K562 (cell line): ENCODE results near the gene HPCAL1. TPM values are rescaled to one million over a fixed set of nuclear protein-coding genes. Genes with fewer than 3 reads are reported as not detected.

ENCODE experiments used
- CBX5 ChIP-seq: IDR thresholded peaks from 2 replicates; pipeline ENCODE4 v1.6.1; 2014; ENCODE audit warnings: low read depth, borderline replicate concordance
- CBX8 ChIP-seq: fragments of 200-600 bp; sonication (generic); IDR thresholded peaks from 2 replicates; pipeline ENCODE4 v1.6.1; 2012; ENCODE audit warnings: borderline replicate concordance, mixed run types, low read depth, mild to moderate bottlenecking, moderate library complexity, mixed read lengths, low read length, control low read depth, inconsistent platforms; ENCODE audit not compliant: poor library complexity, severe bottlenecking; ENCODE audit errors: extremely low read depth
- CTBP1 ChIP-seq: fragments of 450-650 bp; IDR thresholded peaks from 2 replicates; pipeline ENCODE4 v1.6.1; 2016; ENCODE audit warnings: borderline replicate concordance
- DDX20 ChIP-seq: fragments of 450-650 bp; IDR thresholded peaks from 2 replicates; pipeline ENCODE4 v1.6.1; 2016; ENCODE audit warnings: missing genetic modification characterization, low read depth, mild to moderate bottlenecking, missing compliant biosample characterization, moderate library complexity
- E2F4 ChIP-seq: sonication (generic); formaldehyde crosslinking; IDR thresholded peaks from 2 replicates; pipeline ENCODE4 v1.8.0; 2022; ENCODE audit warnings: mild to moderate bottlenecking, low read depth, missing genetic modification reagents
- JUND ChIP-seq, 2 experiments: IDR thresholded peaks; 2 replicates in 1 of 2; 3 replicates in 1 of 2; pipeline ENCODE4 v1.6.1; 2011; ENCODE audit warnings: borderline replicate concordance in 2 of 2, low read depth in 2 of 2, low read length in 2 of 2, improper control_type of control experiment in 1 of 2, missing biosample characterization in 1 of 2, missing genetic modification characterization in 1 of 2, missing genetic modification reagents in 1 of 2
- RAD51 ChIP-seq: fragments of 450-650 bp; IDR thresholded peaks from 2 replicates; pipeline ENCODE4 v1.7.1; 2016; ENCODE audit warnings: low read depth, mild to moderate bottlenecking, borderline replicate concordance
- TBP ChIP-seq: optimal IDR thresholded peaks from 2 replicates; pipeline ENCODE3; 2011; ENCODE audit warnings: low read depth, low read length, improper control_type of control experiment
- TOE1 ChIP-seq, 2 experiments: fragments of 450-650 bp in 1 of 2; sonication (generic) in 1 of 2; formaldehyde crosslinking in 1 of 2; IDR thresholded peaks; 2 replicates each; pipeline versions ENCODE4 v1.7.1 to v1.8.0; 2016 to 2022; ENCODE audit warnings: borderline replicate concordance in 2 of 2, mild to moderate bottlenecking in 2 of 2, antibody characterized with exemption in 1 of 2, inconsistent platforms in 1 of 2, low read depth in 1 of 2, missing genetic modification reagents in 1 of 2, moderate library complexity in 1 of 2
- USF1 ChIP-seq: sonication (generic); formaldehyde crosslinking; IDR thresholded peaks from 2 replicates; pipeline ENCODE4 v1.9.0; 2022; ENCODE audit warnings: mild to moderate bottlenecking, missing genetic modification reagents
- polyA plus RNA-seq, 8 experiments: library from polyadenylated mRNA; depleted of rRNA in 4 of 8; stranded (reverse) in 5 of 8; unstranded in 3 of 8; fragments of >200 nt; fragmentation: Nextera tagmentation in 2 of 8; fragmentation: Illumina TruSeq in 1 of 8; extraction: Ambion mirVana in 2 of 8; extraction: Trizol in 1 of 8; gene quantifications; 2 replicates each; pipeline versions ENCODE4 v1.2.1 to v1.2.3, GENCODE V29; 2011 to 2014; ENCODE audit warnings: inconsistent platforms in 1 of 8, missing spikeins in 1 of 8
- total RNA-seq, 7 experiments: library from RNA; depleted of rRNA in 6 of 7; stranded (reverse); fragments of >200 nt in 6 of 7; fragmentation: Illumina TruSeq in 2 of 7; extraction: Trizol in 2 of 7; gene quantifications; 2 replicates each; pipeline versions ENCODE4 v1.2.1 to v1.2.3, GENCODE V29; 2011 to 2021; ENCODE audit warnings: low replicate concordance in 1 of 7
- TF ChIP-seq, protein P1 (sequence below), 2 experiments: fragments of 200-800 bp in 1 of 2; sonication (Bioruptor generic) in 1 of 2; sonication (generic) in 1 of 2; formaldehyde crosslinking in 1 of 2; IDR thresholded peaks in 1 of 2; conservative IDR thresholded peaks in 1 of 2; 2 replicates each; pipeline versions ENCODE4 v1.5.0 to v1.6.1; 2016 to 2020; ENCODE audit warnings: missing compliant biosample characterization in 1 of 2, missing genetic modification characterization in 1 of 2, missing genetic modification reagents in 1 of 2
- TF ChIP-seq, protein P2 (sequence below): sonication (generic); formaldehyde crosslinking; IDR thresholded peaks from 2 replicates; pipeline ENCODE4 v1.8.1; 2023; ENCODE audit warnings: mild to moderate bottlenecking, missing genetic modification reagents
- TF ChIP-seq, protein P3 (sequence below), 2 experiments: fragments of 450-650 bp; IDR thresholded peaks; 2 replicates each; pipeline ENCODE4 v1.6.1; 2018; ENCODE audit warnings: mild to moderate bottlenecking in 2 of 2, low read depth in 1 of 2; ENCODE audit not compliant: partially characterized antibody in 2 of 2
- TF ChIP-seq, protein P4 (sequence below), 2 experiments: fragments of 450-650 bp in 1 of 2; sonication (generic) in 1 of 2; formaldehyde crosslinking in 1 of 2; IDR thresholded peaks in 1 of 2; conservative IDR thresholded peaks in 1 of 2; 2 replicates each; pipeline versions ENCODE4 v1.6.1 to v1.8.1; 2016 to 2023; ENCODE audit warnings: mild to moderate bottlenecking in 2 of 2, moderate library complexity in 2 of 2, inconsistent platforms in 1 of 2, missing genetic modification reagents in 1 of 2

HPCAL1 gene
- total and polyA plus RNA-seq, 9 of the 15 experiments (the other 6 are each of a cell fraction or from before 2014, with no cell fraction given): 2.7 to 65.5 (median 23.9) TPM

DNA sequence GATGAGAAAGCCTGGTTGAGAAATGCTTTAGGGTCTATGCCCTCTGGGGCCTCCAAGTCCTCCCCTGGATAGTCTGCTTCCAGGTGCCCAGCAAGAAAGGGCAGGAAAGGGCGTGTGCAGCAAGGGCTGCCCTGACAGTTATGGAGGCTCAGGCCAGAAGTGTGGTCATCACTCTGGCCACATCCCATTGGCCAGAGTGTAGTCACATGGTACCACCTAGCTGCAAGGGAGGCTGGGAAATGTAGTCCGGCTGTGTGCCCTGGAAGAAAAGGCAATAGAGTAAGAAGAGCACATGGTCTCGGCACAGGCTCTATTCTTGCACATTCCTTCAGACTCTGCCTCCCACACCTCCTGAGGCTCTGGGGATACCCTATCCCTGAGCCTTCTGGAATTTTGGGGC lies 109.7 kb downstream of the HPCAL1 start (continued):
- TF ChIP-seq JUND (IDR thresholded peaks at IDR 0.05; ENCODE audit: borderline replicate concordance, low read depth, low read length) (peak; percentile 8; the same call in 1 of the 2 replicates), JUND (tag; IDR thresholded peaks at IDR 0.05; ENCODE audit: borderline replicate concordance, low read depth, low read length) (no peak; the same call in 2 of the 3 replicates), TBP (peak; percentile 11), CTBP1 (no peak), CBX5 (0 out of 2 replicates have a peak, but pooled peaks have one; percentile 29), RAD51 (peak; percentile 86), TOE1 (IDR thresholded peaks at IDR 0.05; ENCODE audit: borderline replicate concordance) (0 out of 2 replicates have a peak, but pooled peaks have one; percentile 53), TOE1 (CRISPR knock-in tag; IDR thresholded peaks at IDR 0.05; ENCODE audit: borderline replicate concordance, low read depth) (no peak), USF1 (peak; percentile 95), DDX20 (tag) (no peak), E2F4 (no peak), CBX8 (no peak)
- TF ChIP-seq, protein P1, sequence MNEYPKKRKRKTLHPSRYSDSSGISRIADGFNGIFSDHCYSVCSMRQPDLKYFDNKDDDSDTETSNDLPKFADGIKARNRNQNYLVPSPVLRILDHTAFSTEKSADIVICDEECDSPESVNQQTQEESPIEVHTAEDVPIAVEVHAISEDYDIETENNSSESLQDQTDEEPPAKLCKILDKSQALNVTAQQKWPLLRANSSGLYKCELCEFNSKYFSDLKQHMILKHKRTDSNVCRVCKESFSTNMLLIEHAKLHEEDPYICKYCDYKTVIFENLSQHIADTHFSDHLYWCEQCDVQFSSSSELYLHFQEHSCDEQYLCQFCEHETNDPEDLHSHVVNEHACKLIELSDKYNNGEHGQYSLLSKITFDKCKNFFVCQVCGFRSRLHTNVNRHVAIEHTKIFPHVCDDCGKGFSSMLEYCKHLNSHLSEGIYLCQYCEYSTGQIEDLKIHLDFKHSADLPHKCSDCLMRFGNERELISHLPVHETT (CRISPR knock-in tag; conservative IDR thresholded peaks at IDR 0.05 in 1 of 2, IDR thresholded peaks at IDR 0.05 in 1 of 2): no peak
- TF ChIP-seq, protein P2, sequence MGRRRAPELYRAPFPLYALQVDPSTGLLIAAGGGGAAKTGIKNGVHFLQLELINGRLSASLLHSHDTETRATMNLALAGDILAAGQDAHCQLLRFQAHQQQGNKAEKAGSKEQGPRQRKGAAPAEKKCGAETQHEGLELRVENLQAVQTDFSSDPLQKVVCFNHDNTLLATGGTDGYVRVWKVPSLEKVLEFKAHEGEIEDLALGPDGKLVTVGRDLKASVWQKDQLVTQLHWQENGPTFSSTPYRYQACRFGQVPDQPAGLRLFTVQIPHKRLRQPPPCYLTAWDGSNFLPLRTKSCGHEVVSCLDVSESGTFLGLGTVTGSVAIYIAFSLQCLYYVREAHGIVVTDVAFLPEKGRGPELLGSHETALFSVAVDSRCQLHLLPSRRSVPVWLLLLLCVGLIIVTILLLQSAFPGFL (CRISPR knock-in tag): no peak
- TF ChIP-seq, protein P3, sequence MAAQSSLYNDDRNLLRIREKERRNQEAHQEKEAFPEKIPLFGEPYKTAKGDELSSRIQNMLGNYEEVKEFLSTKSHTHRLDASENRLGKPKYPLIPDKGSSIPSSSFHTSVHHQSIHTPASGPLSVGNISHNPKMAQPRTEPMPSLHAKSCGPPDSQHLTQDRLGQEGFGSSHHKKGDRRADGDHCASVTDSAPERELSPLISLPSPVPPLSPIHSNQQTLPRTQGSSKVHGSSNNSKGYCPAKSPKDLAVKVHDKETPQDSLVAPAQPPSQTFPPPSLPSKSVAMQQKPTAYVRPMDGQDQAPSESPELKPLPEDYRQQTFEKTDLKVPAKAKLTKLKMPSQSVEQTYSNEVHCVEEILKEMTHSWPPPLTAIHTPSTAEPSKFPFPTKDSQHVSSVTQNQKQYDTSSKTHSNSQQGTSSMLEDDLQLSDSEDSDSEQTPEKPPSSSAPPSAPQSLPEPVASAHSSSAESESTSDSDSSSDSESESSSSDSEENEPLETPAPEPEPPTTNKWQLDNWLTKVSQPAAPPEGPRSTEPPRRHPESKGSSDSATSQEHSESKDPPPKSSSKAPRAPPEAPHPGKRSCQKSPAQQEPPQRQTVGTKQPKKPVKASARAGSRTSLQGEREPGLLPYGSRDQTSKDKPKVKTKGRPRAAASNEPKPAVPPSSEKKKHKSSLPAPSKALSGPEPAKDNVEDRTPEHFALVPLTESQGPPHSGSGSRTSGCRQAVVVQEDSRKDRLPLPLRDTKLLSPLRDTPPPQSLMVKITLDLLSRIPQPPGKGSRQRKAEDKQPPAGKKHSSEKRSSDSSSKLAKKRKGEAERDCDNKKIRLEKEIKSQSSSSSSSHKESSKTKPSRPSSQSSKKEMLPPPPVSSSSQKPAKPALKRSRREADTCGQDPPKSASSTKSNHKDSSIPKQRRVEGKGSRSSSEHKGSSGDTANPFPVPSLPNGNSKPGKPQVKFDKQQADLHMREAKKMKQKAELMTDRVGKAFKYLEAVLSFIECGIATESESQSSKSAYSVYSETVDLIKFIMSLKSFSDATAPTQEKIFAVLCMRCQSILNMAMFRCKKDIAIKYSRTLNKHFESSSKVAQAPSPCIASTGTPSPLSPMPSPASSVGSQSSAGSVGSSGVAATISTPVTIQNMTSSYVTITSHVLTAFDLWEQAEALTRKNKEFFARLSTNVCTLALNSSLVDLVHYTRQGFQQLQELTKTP (IDR thresholded peaks at IDR 0.05; ENCODE audit: low read depth in 1 of 2, partially characterized antibody in 2 of 2): peak in 1 of 2 experiments; percentile 45
- TF ChIP-seq, protein P4, sequence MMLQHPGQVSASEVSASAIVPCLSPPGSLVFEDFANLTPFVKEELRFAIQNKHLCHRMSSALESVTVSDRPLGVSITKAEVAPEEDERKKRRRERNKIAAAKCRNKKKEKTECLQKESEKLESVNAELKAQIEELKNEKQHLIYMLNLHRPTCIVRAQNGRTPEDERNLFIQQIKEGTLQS (IDR thresholded peaks at IDR 0.05): peak; percentile 66
- TF ChIP-seq, protein P4 (CRISPR knock-in tag; conservative IDR thresholded peaks at IDR 0.05): no peak
